ENCODE results near the gene ZNF385B. TPM values are rescaled to one million over a fixed set of nuclear protein-coding genes. Genes with fewer than 3 reads are reported as not detected.

ZNF385B gene
- polyA plus RNA-seq, 1 donor from 2014 or later, result 0.31 TPM

GRCh38 chr2:179715196-179715595 is 146.2 kb downstream of the ZNF385B start:
- H3K36me3 ChIP-seq (ENCODE audit: insufficient read depth, low read length), result no peaks in the 10 kb centered on the region

DNA sequence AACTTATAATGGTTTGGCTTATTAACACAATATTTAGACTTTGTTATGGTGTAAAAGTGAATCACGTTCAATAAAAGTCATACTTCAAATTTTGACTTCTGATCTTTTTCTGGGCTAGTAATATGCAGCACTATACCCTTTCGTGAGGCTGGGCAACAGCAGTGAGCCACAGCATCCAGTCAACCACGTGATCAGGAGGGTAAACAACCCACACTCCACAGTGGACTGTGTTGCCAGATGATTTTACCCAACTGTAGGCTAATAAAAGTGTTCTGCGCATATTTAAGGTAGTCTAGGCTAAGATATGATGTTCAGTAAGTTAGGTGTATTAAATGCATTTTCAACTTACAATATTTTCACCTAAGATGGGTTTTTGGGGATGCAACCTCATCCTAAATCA is 148.6 kb downstream of the ZNF385B start:
- H3K79me2 ChIP-seq (replicated peaks; ENCODE audit: insufficient read depth, low read length), result no peaks in the 10 kb centered on the region
- H3K9me3 ChIP-seq (ENCODE audit: low read length), result no peaks in the 10 kb centered on the region

More at GRCh38 chr2:179715196-179715595, 146.2 kb downstream of the ZNF385B start:
- no peak overlapping the region for H2AFZ ChIP-seq (ENCODE audit: low read depth, low read length)
- H3K79me2 ChIP-seq (replicated peaks; ENCODE audit: insufficient read depth, low read length), result no peaks in the 10 kb centered on the region
- no peak overlapping the region for H3K9ac ChIP-seq (ENCODE audit: low read length)
- H3K27ac ChIP-seq (ENCODE audit: low read length), result no peak overlapping the region
- no peaks in the 10 kb centered on the region for H3F3A ChIP-seq (ENCODE audit: insufficient read depth, low read length, poor library complexity, severe bottlenecking)
- no peak overlapping the region for H3K4me3 ChIP-seq (ENCODE audit: low read length)
- H3K9me2 ChIP-seq (ENCODE audit: insufficient read depth, low read length), result no peaks in the 10 kb centered on the region
- H4K20me1 ChIP-seq (ENCODE audit: insufficient read depth), result no peaks in the 10 kb centered on the region
- no peak for TF ChIP-seq MXI1 (conservative IDR thresholded peaks at IDR 0.05; ENCODE audit: poor library complexity, severe bottlenecking)
- TF ChIP-seq, protein P1, sequence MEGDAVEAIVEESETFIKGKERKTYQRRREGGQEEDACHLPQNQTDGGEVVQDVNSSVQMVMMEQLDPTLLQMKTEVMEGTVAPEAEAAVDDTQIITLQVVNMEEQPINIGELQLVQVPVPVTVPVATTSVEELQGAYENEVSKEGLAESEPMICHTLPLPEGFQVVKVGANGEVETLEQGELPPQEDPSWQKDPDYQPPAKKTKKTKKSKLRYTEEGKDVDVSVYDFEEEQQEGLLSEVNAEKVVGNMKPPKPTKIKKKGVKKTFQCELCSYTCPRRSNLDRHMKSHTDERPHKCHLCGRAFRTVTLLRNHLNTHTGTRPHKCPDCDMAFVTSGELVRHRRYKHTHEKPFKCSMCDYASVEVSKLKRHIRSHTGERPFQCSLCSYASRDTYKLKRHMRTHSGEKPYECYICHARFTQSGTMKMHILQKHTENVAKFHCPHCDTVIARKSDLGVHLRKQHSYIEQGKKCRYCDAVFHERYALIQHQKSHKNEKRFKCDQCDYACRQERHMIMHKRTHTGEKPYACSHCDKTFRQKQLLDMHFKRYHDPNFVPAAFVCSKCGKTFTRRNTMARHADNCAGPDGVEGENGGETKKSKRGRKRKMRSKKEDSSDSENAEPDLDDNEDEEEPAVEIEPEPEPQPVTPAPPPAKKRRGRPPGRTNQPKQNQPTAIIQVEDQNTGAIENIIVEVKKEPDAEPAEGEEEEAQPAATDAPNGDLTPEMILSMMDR (IDR thresholded peaks at IDR 0.05; ENCODE audit: poor library complexity, severe bottlenecking), result no peak
- no peak for TF ChIP-seq SMC3 (conservative IDR thresholded peaks at IDR 0.05; ENCODE audit: poor library complexity)
- no peak for TF ChIP-seq RAD21 (conservative IDR thresholded peaks at IDR 0.05)
- TF ChIP-seq POLR2AphosphoS5 (IDR thresholded peaks at IDR 0.05), result no peak
- TF ChIP-seq EP300 (conservative IDR thresholded peaks at IDR 0.05; ENCODE audit: poor library complexity, severe bottlenecking), result no peak
- TF ChIP-seq TAF1 (IDR thresholded peaks at IDR 0.05; ENCODE audit: low read depth), result no peak
- no peak for TF ChIP-seq EZH2 (IDR thresholded peaks at IDR 0.05; ENCODE audit: borderline replicate concordance, insufficient read depth, low read length, poor library complexity, severe bottlenecking)
- TF ChIP-seq, protein P2, sequence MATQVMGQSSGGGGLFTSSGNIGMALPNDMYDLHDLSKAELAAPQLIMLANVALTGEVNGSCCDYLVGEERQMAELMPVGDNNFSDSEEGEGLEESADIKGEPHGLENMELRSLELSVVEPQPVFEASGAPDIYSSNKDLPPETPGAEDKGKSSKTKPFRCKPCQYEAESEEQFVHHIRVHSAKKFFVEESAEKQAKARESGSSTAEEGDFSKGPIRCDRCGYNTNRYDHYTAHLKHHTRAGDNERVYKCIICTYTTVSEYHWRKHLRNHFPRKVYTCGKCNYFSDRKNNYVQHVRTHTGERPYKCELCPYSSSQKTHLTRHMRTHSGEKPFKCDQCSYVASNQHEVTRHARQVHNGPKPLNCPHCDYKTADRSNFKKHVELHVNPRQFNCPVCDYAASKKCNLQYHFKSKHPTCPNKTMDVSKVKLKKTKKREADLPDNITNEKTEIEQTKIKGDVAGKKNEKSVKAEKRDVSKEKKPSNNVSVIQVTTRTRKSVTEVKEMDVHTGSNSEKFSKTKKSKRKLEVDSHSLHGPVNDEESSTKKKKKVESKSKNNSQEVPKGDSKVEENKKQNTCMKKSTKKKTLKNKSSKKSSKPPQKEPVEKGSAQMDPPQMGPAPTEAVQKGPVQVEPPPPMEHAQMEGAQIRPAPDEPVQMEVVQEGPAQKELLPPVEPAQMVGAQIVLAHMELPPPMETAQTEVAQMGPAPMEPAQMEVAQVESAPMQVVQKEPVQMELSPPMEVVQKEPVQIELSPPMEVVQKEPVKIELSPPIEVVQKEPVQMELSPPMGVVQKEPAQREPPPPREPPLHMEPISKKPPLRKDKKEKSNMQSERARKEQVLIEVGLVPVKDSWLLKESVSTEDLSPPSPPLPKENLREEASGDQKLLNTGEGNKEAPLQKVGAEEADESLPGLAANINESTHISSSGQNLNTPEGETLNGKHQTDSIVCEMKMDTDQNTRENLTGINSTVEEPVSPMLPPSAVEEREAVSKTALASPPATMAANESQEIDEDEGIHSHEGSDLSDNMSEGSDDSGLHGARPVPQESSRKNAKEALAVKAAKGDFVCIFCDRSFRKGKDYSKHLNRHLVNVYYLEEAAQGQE (IDR thresholded peaks at IDR 0.05; ENCODE audit: borderline replicate concordance), result no peak
- H3K9me3 ChIP-seq (ENCODE audit: low read length), result no peaks in the 10 kb centered on the region
- no peak overlapping the region for H3K4me2 ChIP-seq (ENCODE audit: low read length)
- no peaks in the 10 kb centered on the region for H3K27me3 ChIP-seq (ENCODE audit: insufficient read depth, low read depth, low read length)

More for the DNA sequence above, 148.6 kb downstream of the ZNF385B start:
- no peak overlapping the region for H3K4me3 ChIP-seq (ENCODE audit: low read length)
- no peaks in the 10 kb centered on the region for H3F3A ChIP-seq (ENCODE audit: insufficient read depth, low read length, poor library complexity, severe bottlenecking)
- H3K9me2 ChIP-seq (ENCODE audit: insufficient read depth, low read length), result no peaks in the 10 kb centered on the region
- H4K20me1 ChIP-seq (ENCODE audit: insufficient read depth), result no peaks in the 10 kb centered on the region
- H3K4me2 ChIP-seq (ENCODE audit: low read length), result no peak overlapping the region
- no peak overlapping the region for H3K9ac ChIP-seq (ENCODE audit: low read length)
- no peak overlapping the region for H3K27ac ChIP-seq (ENCODE audit: low read length)
- H3K27me3 ChIP-seq (ENCODE audit: insufficient read depth, low read depth, low read length), result no peaks in the 10 kb centered on the region
- TF ChIP-seq TAF1 (IDR thresholded peaks at IDR 0.05; ENCODE audit: low read depth) (no peak), SMC3 (conservative IDR thresholded peaks at IDR 0.05; ENCODE audit: poor library complexity) (no peak), EZH2 (IDR thresholded peaks at IDR 0.05; ENCODE audit: borderline replicate concordance, insufficient read depth, low read length, poor library complexity, severe bottlenecking) (no peak), POLR2AphosphoS5 (IDR thresholded peaks at IDR 0.05) (no peak), RAD21 (conservative IDR thresholded peaks at IDR 0.05) (no peak), MXI1 (conservative IDR thresholded peaks at IDR 0.05; ENCODE audit: poor library complexity, severe bottlenecking) (no peak), EP300 (conservative IDR thresholded peaks at IDR 0.05; ENCODE audit: poor library complexity, severe bottlenecking) (no peak)
- TF ChIP-seq, protein P2 (IDR thresholded peaks at IDR 0.05; ENCODE audit: borderline replicate concordance), result no peak
- TF ChIP-seq, protein P1 (IDR thresholded peaks at IDR 0.05; ENCODE audit: poor library complexity, severe bottlenecking), result no peak
- H2AFZ ChIP-seq (ENCODE audit: low read depth, low read length), result no peak overlapping the region
- no peaks in the 10 kb centered on the region for H3K36me3 ChIP-seq (ENCODE audit: insufficient read depth, low read length)

Data from neural cell (in vitro differentiated cells).